Natural killer cell (primary cell): ENCODE results near the gene HLA-G. TPM values are rescaled to one million over a fixed set of nuclear protein-coding genes. Genes with fewer than 3 reads are reported as not detected.

Experiments used
- ATAC-seq, 3 donors: fragments of 150-1000 bp in 2 of 3; fragments of 200-7000 bp in 1 of 3; cut with Tn5 transposase; 1 replicate in 1 of 3; 2 replicates in 2 of 3; pipeline ENCODE4 v1.10.0; 2021; ENCODE audit warnings: mild to moderate bottlenecking in 2 of 3, moderate library complexity in 2 of 3
- DNase-seq, 2 donors: peaks; one replicate each; pipeline versions ENCODE4 v3.0.0 to v3.0.0-alpha.2; 2013 to 2021; ENCODE audit warnings: mixed read lengths in 1 of 2
- H3K27ac ChIP-seq: one replicate; pipeline ENCODE4 v1.5.1; 2013; ENCODE audit warnings: mild to moderate bottlenecking, low read length
- H3K27me3 ChIP-seq: one replicate; pipeline ENCODE4 v1.6.1; 2013; ENCODE audit warnings: low read length; ENCODE audit not compliant: control insufficient read depth, insufficient read depth
- H3K36me3 ChIP-seq: one replicate; pipeline ENCODE4 v1.6.1; 2013; ENCODE audit warnings: low read length; ENCODE audit not compliant: control insufficient read depth, insufficient read depth
- H3K4me1 ChIP-seq: one replicate; pipeline ENCODE4 v1.6.1; 2013; ENCODE audit warnings: low read length; ENCODE audit not compliant: control insufficient read depth, insufficient read depth
- H3K4me3 ChIP-seq: one replicate; pipeline ENCODE4 v1.5.1; 2013; ENCODE audit warnings: low read length
- H3K9me3 ChIP-seq: one replicate; pipeline ENCODE4 v1.6.1; 2013; ENCODE audit warnings: low read length; ENCODE audit not compliant: control insufficient read depth, insufficient read depth
- H3K27ac Mint-ChIP-seq, 2 donors: one replicate each; pipeline ENCODE4 v1.8.0; 2022; ENCODE audit warnings: mild to moderate bottlenecking in 2 of 2, mixed read lengths in 2 of 2, moderate library complexity in 1 of 2
- H3K27me3 Mint-ChIP-seq, 2 donors: one replicate each; pipeline ENCODE4 v1.8.0; 2022; ENCODE audit warnings: low read depth in 2 of 2, mixed read lengths in 2 of 2
- H3K36me3 Mint-ChIP-seq: one replicate; pipeline ENCODE4 v1.8.0; 2022; ENCODE audit warnings: mixed read lengths
- H3K4me1 Mint-ChIP-seq, 2 donors: one replicate each; pipeline ENCODE4 v1.8.0; 2022; ENCODE audit warnings: mixed read lengths in 2 of 2
- H3K4me3 Mint-ChIP-seq: one replicate; pipeline ENCODE4 v1.8.0; 2022; ENCODE audit warnings: mild to moderate bottlenecking, moderate library complexity, mixed read lengths
- H3K9me3 Mint-ChIP-seq, 2 donors: one replicate each; pipeline ENCODE4 v1.8.0; 2022; ENCODE audit warnings: mixed read lengths in 2 of 2
- CTCF ChIP-seq: fragments of 200-600 bp; IDR thresholded peaks from one replicate; pipeline ENCODE4 v1.8.0; 2022; ENCODE audit warnings: antibody characterized with exemption
- WGBS: methylation state at CpG from one replicate; pipeline ENCODE4 v1.1.7; 2013; ENCODE audit warnings: missing lambda C conversion rate; ENCODE audit not compliant: insufficient coverage; 5-methylcytosine and 5-hydroxymethylcytosine counted together
- intact Hi-C: fragments of 100-400 bp; cut with micrococcal nuclease; formaldehyde crosslinking; loops from one replicate; pipeline ENCODE4 v1.14.2; 2022
- total RNA-seq, 4 donors: library from RNA; stranded (reverse); fragments of 120-200 nt in 1 of 4; gene quantifications; one replicate each; pipeline versions ENCODE4 v1.2.3 to v1.2.4, GENCODE V29; 2013 to 2022

HLA-G gene
- total RNA-seq, 3 donors from 2014 or later (not counting 1 experiment from before 2014, with no cell fraction given): 1.6 to 7.7 (median 4.0) TPM

GRCh38 chr6:29864037-29864810 is 36.6 kb downstream of the HLA-G start:
- no peaks in the 10 kb centered on the region for H3K9me3 ChIP-seq

GRCh38 chr6:29865631-29866030 is 38.0 kb downstream of the HLA-G start:
- H3K4me3 ChIP-seq: no peak overlapping the region
- 57% methylated on average over 1 of the region's 1 CpG for WGBS
- DNase-seq: no peak
- H3K4me1 Mint-ChIP-seq: no peaks in the 10 kb centered on the region
- H3K36me3 Mint-ChIP-seq: no peaks in the 10 kb centered on the region
- no peak for ATAC-seq
- H3K4me3 Mint-ChIP-seq: no peak overlapping the region
- peaks cover 11% of the 10 kb centered on the region for H3K27me3 ChIP-seq
- peaks cover 49 to 69% of the 10 kb centered on the region in 2 donors for H3K27me3 Mint-ChIP-seq
- H3K27ac ChIP-seq: no peak overlapping the region
- no peak for TF ChIP-seq CTCF
- no peaks in the 10 kb centered on the region for H3K9me3 ChIP-seq
- intact Hi-C loops: no loop called here
- no peak overlapping the region for H3K27ac Mint-ChIP-seq
- H3K36me3 ChIP-seq: no peaks in the 10 kb centered on the region
- H3K9me3 Mint-ChIP-seq: no peaks in the 10 kb centered on the region
- H3K4me1 ChIP-seq: no peaks in the 10 kb centered on the region

More at GRCh38 chr6:29864037-29864810, 36.6 kb downstream of the HLA-G start:
- intact Hi-C loops: no loop called here
- no peak overlapping the region for H3K4me3 Mint-ChIP-seq
- no peak overlapping the region for H3K27ac Mint-ChIP-seq
- Histone ChIP-seq H3K36me3 (no peaks in the 10 kb centered on the region), H3K4me1 (no peaks in the 10 kb centered on the region), H3K27ac (no peak overlapping the region), H3K27me3 (peaks cover 11% of the 10 kb centered on the region), H3K4me3 (no peak overlapping the region)
- no peak for TF ChIP-seq CTCF
- H3K36me3 Mint-ChIP-seq: no peaks in the 10 kb centered on the region
- H3K9me3 Mint-ChIP-seq: no peaks in the 10 kb centered on the region
- no peaks in the 10 kb centered on the region for H3K4me1 Mint-ChIP-seq
- no peak for DNase-seq
- ATAC-seq: no peak
- peaks cover 49 to 78% of the 10 kb centered on the region in 2 donors for H3K27me3 Mint-ChIP-seq
- WGBS: 23% methylated on average over 24 of the region's 24 CpGs

- Histone ChIP-seq H3K27me3 (peaks cover 5% of the 10 kb centered on the region), H3K4me3 (no peak overlapping the region), H3K36me3 (no peaks in the 10 kb centered on the region), H3K9me3 (no peaks in the 10 kb centered on the region), H3K27ac (no peak overlapping the region), H3K4me1 (no peaks in the 10 kb centered on the region)
- Mint-ChIP-seq H3K27me3 (peaks cover 22 to 33% of the 10 kb centered on the region in 2 donors), H3K4me3 (no peak overlapping the region), H3K4me1 (no peaks in the 10 kb centered on the region), H3K27ac (no peak overlapping the region), H3K36me3 (no peaks in the 10 kb centered on the region), H3K9me3 (no peaks in the 10 kb centered on the region)
- no peak for ATAC-seq
- no peak for DNase-seq
- 5% methylated on average over 2 of the region's 2 CpGs for WGBS
- TF ChIP-seq CTCF: no peak
- intact Hi-C loops: no loop called here
Measured at GRCh38 chr6:29870104-29870503, 42.5 kb downstream of the HLA-G start.
